ENCODE results near the gene ATF3.

GRCh38 chr1:212585210-212585609 lies 23.4 kb upstream of the ATF3 start:
- no peak for TF ChIP-seq ZNF140 (tag by site-specific recombination; IDR thresholded peaks at IDR 0.05)
- TF ChIP-seq PRDM2 (tag by site-specific recombination; IDR thresholded peaks at IDR 0.05; ENCODE audit: borderline replicate concordance), result no peak
- no peak for TF ChIP-seq ZBTB44 (tag by site-specific recombination; IDR thresholded peaks at IDR 0.05)

Measured in HEK293 (cell line).